ENCODE data around the gene MYO18A. TPM values are rescaled to one million over a fixed set of nuclear protein-coding genes. Genes with fewer than 3 reads are reported as not detected.

Gene MYO18A
- total RNA-seq, 1 experiment from 2014 or later: 24.0 TPM

- Mint-ChIP-seq H3K27me3 (ENCODE audit: insufficient read depth, unreplicated experiment) (no peaks in the 10 kb centered on the region), H3K36me3 (ENCODE audit: insufficient read depth, unreplicated experiment) (no peaks in the 10 kb centered on the region), H3K9me3 (ENCODE audit: unreplicated experiment) (no peaks in the 10 kb centered on the region), H3K27ac (ENCODE audit: low read depth, unreplicated experiment) (no peak overlapping the region), H3K4me1 (ENCODE audit: insufficient read depth, unreplicated experiment) (peaks cover 23% of the 10 kb centered on the region), H3K4me3 (ENCODE audit: unreplicated experiment) (no peak overlapping the region)
- peak; percentile 87 for TF ChIP-seq CTCF (IDR thresholded peaks at IDR 0.05; ENCODE audit: unreplicated experiment)
- CTCF ChIA-PET: interaction anchor here (0.6 to 15.1 kb wide), 46 partner anchors 8 to 726 kb away, joined by 3 to 287 read pairs (median 5); partner anchors contain the start of gene MYO18A
- intact Hi-C loops (cut with micrococcal nuclease): loop anchor here (1.0 kb wide), 2 partner anchors 71 to 72 kb away; no protein-coding TSS in a partner anchor
- POLR2A ChIA-PET: interaction anchor here (0.6 to 2.8 kb wide), 13 partner anchors 32 to 79 kb away, joined by 3 to 12 read pairs (median 4); partner anchors contain the start of gene MYO18A
- peak; percentile 83 for DNase-seq (ENCODE audit: unreplicated experiment)
- BruUV-seq (replicated peaks): no TSS peak
Measured at GRCh38 chr17:29219378-29220047, 39.3 kb upstream of the MYO18A start.

- ChIA-PET CTCF (interaction anchor here (0.5 to 15.1 kb wide), 7 partner anchors 35 to 93 kb away, joined by 3 to 287 read pairs (median 5); no protein-coding TSS in a partner anchor), POLR2A (interaction anchor here (0.6 to 1.7 kb wide), 6 partner anchors 9 to 93 kb away, joined by 3 to 8 read pairs (median 4); partner anchors contain the start of gene MYO18A)
- no peaks in the 10 kb centered on the region for H3K27me3 Mint-ChIP-seq (ENCODE audit: insufficient read depth, unreplicated experiment)
- H3K4me3 Mint-ChIP-seq (ENCODE audit: unreplicated experiment): no peak overlapping the region
- intact Hi-C loops (cut with micrococcal nuclease): no loop called here
- TF ChIP-seq CTCF (IDR thresholded peaks at IDR 0.05; ENCODE audit: unreplicated experiment): no peak
- no peaks in the 10 kb centered on the region for H3K9me3 Mint-ChIP-seq (ENCODE audit: unreplicated experiment)
- H3K27ac Mint-ChIP-seq (ENCODE audit: low read depth, unreplicated experiment): no peak overlapping the region
- H3K36me3 Mint-ChIP-seq (ENCODE audit: insufficient read depth, unreplicated experiment): no peaks in the 10 kb centered on the region
- BruUV-seq (replicated peaks): no TSS peak
- peak; percentile 42 for DNase-seq (ENCODE audit: unreplicated experiment)
- H3K4me1 Mint-ChIP-seq (ENCODE audit: insufficient read depth, unreplicated experiment): peaks cover 23% of the 10 kb centered on the region
Measured at GRCh38 chr17:29216856-29217255, 36.7 kb upstream of the MYO18A start.

- POLR2A ChIA-PET: interaction anchor here (0.5 to 1.7 kb wide), 6 partner anchors 9 to 92 kb away, joined by 3 to 8 read pairs (median 4); partner anchors contain the start of gene MYO18A
- Mint-ChIP-seq H3K4me1 (ENCODE audit: insufficient read depth, unreplicated experiment) (peaks cover 23% of the 10 kb centered on the region), H3K27ac (ENCODE audit: low read depth, unreplicated experiment) (no peak overlapping the region), H3K9me3 (ENCODE audit: unreplicated experiment) (no peaks in the 10 kb centered on the region), H3K27me3 (ENCODE audit: insufficient read depth, unreplicated experiment) (no peaks in the 10 kb centered on the region), H3K4me3 (ENCODE audit: unreplicated experiment) (no peak overlapping the region), H3K36me3 (ENCODE audit: insufficient read depth, unreplicated experiment) (no peaks in the 10 kb centered on the region)
- intact Hi-C loops (cut with micrococcal nuclease): no loop called here
- no peak for TF ChIP-seq CTCF (IDR thresholded peaks at IDR 0.05; ENCODE audit: unreplicated experiment)
- CTCF ChIA-PET: interaction anchor here (0.5 to 15.1 kb wide), 6 partner anchors 35 to 92 kb away, joined by 3 to 287 read pairs (median 7); no protein-coding TSS in a partner anchor
- DNase-seq (ENCODE audit: unreplicated experiment): no peak
- no TSS peak for BruUV-seq (replicated peaks)
Measured at GRCh38 chr17:29216181-29216580, 36.0 kb upstream of the MYO18A start.

- intact Hi-C loops (cut with micrococcal nuclease): no loop called here
- DNase-seq (ENCODE audit: unreplicated experiment): peak; percentile 90
- ChIA-PET POLR2A (interaction anchor here (0.5 to 1.7 kb wide), 5 partner anchors 36 to 70 kb away, joined by 3 to 8 read pairs (median 3); partner anchors contain the start of gene MYO18A), CTCF (interaction anchor here (0.6 to 15.1 kb wide), 5 partner anchors 9 to 738 kb away, joined by 3 to 287 read pairs (median 4); no protein-coding TSS in a partner anchor)
- H3K4me3 Mint-ChIP-seq (ENCODE audit: unreplicated experiment): no peak overlapping the region
- no peak for TF ChIP-seq CTCF (IDR thresholded peaks at IDR 0.05; ENCODE audit: unreplicated experiment)
- BruUV-seq (replicated peaks): no TSS peak
- no peaks in the 10 kb centered on the region for H3K36me3 Mint-ChIP-seq (ENCODE audit: insufficient read depth, unreplicated experiment)
- H3K9me3 Mint-ChIP-seq (ENCODE audit: unreplicated experiment): no peaks in the 10 kb centered on the region
- peaks cover 23% of the 10 kb centered on the region for H3K4me1 Mint-ChIP-seq (ENCODE audit: insufficient read depth, unreplicated experiment)
- H3K27ac Mint-ChIP-seq (ENCODE audit: low read depth, unreplicated experiment): no peak overlapping the region
- H3K27me3 Mint-ChIP-seq (ENCODE audit: insufficient read depth, unreplicated experiment): no peaks in the 10 kb centered on the region
Measured at GRCh38 chr17:29215717-29216116, 35.5 kb upstream of the MYO18A start.

All from MCF 10A (cell line).